Effector memory CD4-positive, alpha-beta T cell (primary cell): ENCODE results near the gene BSPRY.

Experiments used
- DNase-seq, 3 donors: peaks; one replicate each; pipeline ENCODE4 v3.0.0-alpha.2; 2020
- H3K27ac ChIP-seq: 2 replicates; pipeline ENCODE4 v1.7.0; 2013; ENCODE audit warnings: mild to moderate bottlenecking, low read length, moderate library complexity; ENCODE audit not compliant: insufficient read depth, poor library complexity, severe bottlenecking
- H3K27me3 ChIP-seq: replicated peaks from 2 replicates; pipeline ENCODE4 v1.7.0; 2013; ENCODE audit warnings: mild to moderate bottlenecking, low read length; ENCODE audit not compliant: insufficient read depth, control insufficient read depth, poor library complexity, severe bottlenecking
- H3K36me3 ChIP-seq: 2 replicates; pipeline ENCODE4 v1.7.0; 2013; ENCODE audit warnings: mild to moderate bottlenecking, low read length, moderate library complexity; ENCODE audit not compliant: control insufficient read depth, insufficient read depth
- H3K4me1 ChIP-seq: 2 replicates; pipeline ENCODE4 v1.7.0; 2013; ENCODE audit warnings: low read length, mild to moderate bottlenecking; ENCODE audit not compliant: control insufficient read depth, insufficient read depth, poor library complexity, severe bottlenecking
- H3K4me3 ChIP-seq: 2 replicates; pipeline ENCODE4 v1.7.0; 2013; ENCODE audit warnings: low read length, low read depth, mild to moderate bottlenecking; ENCODE audit not compliant: insufficient read depth, poor library complexity, severe bottlenecking
- H3K9me3 ChIP-seq: 2 replicates; pipeline ENCODE4 v1.7.0; 2013; ENCODE audit warnings: mild to moderate bottlenecking, low read length, moderate library complexity; ENCODE audit not compliant: control insufficient read depth

The BSPRY gene

GRCh38 chr9:113389451-113389850, 40.1 kb downstream of the BSPRY start:
- no peak overlapping the region for H3K27ac ChIP-seq
- H3K4me3 ChIP-seq = no peak overlapping the region
- no peaks in the 10 kb centered on the region for H3K4me1 ChIP-seq
- H3K27me3 ChIP-seq = no peaks in the 10 kb centered on the region
- no peak for DNase-seq
- no peaks in the 10 kb centered on the region for H3K9me3 ChIP-seq
- H3K36me3 ChIP-seq = peaks cover 61% of the 10 kb centered on the region

GRCh38 chr9:113390192-113390960, 41.0 kb downstream of the BSPRY start:
- H3K27ac ChIP-seq = no peak overlapping the region
- H3K9me3 ChIP-seq = no peaks in the 10 kb centered on the region
- no peaks in the 10 kb centered on the region for H3K4me1 ChIP-seq
- no peak overlapping the region for H3K4me3 ChIP-seq
- peaks cover 61% of the 10 kb centered on the region for H3K36me3 ChIP-seq
- no peaks in the 10 kb centered on the region for H3K27me3 ChIP-seq
- DNase-seq = no peak

GRCh38 chr9:113391917-113392316, 42.6 kb downstream of the BSPRY start:
- H3K9me3 ChIP-seq = no peaks in the 10 kb centered on the region
- H3K36me3 ChIP-seq = peaks cover 57% of the 10 kb centered on the region
- no peaks in the 10 kb centered on the region for H3K4me1 ChIP-seq
- no peak overlapping the region for H3K27ac ChIP-seq
- H3K27me3 ChIP-seq = no peaks in the 10 kb centered on the region
- H3K4me3 ChIP-seq = no peak overlapping the region
- DNase-seq = no peak

GRCh38 chr9:113393281-113393680, 43.9 kb downstream of the BSPRY start:
- no peaks in the 10 kb centered on the region for H3K4me1 ChIP-seq
- no peak overlapping the region for H3K4me3 ChIP-seq
- no peak overlapping the region for H3K27ac ChIP-seq
- peaks cover 46% of the 10 kb centered on the region for H3K36me3 ChIP-seq
- no peak for DNase-seq
- H3K27me3 ChIP-seq = no peaks in the 10 kb centered on the region
- H3K9me3 ChIP-seq = no peaks in the 10 kb centered on the region

- DNase-seq = no peak
- peaks cover 2% of the 10 kb centered on the region for H3K4me1 ChIP-seq
- no peaks in the 10 kb centered on the region for H3K27me3 ChIP-seq
- no peaks in the 10 kb centered on the region for H3K9me3 ChIP-seq
- peaks cover 26% of the 10 kb centered on the region for H3K36me3 ChIP-seq
- no peak overlapping the region for H3K27ac ChIP-seq
- no peak overlapping the region for H3K4me3 ChIP-seq
These were observed 45.9 kb downstream of the BSPRY start for GRCh38 chr9:113395000-113395861.

- peaks cover 8% of the 10 kb centered on the region for H3K36me3 ChIP-seq
- no peak overlapping the region for H3K27ac ChIP-seq
- no peaks in the 10 kb centered on the region for H3K27me3 ChIP-seq
- no peak for DNase-seq
- peaks cover 8% of the 10 kb centered on the region for H3K4me1 ChIP-seq
- no peaks in the 10 kb centered on the region for H3K9me3 ChIP-seq
- no peak overlapping the region for H3K4me3 ChIP-seq
These were observed 47.9 kb downstream of the BSPRY start for GRCh38 chr9:113397203-113397631.

- Histone ChIP-seq H3K4me3 (no peak overlapping the region), H3K9me3 (no peaks in the 10 kb centered on the region), H3K36me3 (no peaks in the 10 kb centered on the region), H3K4me1 (peaks cover 8% of the 10 kb centered on the region), H3K27ac (no peak overlapping the region), H3K27me3 (no peaks in the 10 kb centered on the region)
- no peak for DNase-seq
These were observed 49.5 kb downstream of the BSPRY start for GRCh38 chr9:113398796-113399195.

- Histone ChIP-seq H3K36me3 (no peaks in the 10 kb centered on the region), H3K9me3 (no peaks in the 10 kb centered on the region), H3K4me3 (no peak overlapping the region), H3K4me1 (peaks cover 8% of the 10 kb centered on the region), H3K27ac (no peak overlapping the region), H3K27me3 (no peaks in the 10 kb centered on the region)
- DNase-seq = no peak
These were observed 50.4 kb downstream of the BSPRY start for GRCh38 chr9:113399646-113400200.

GRCh38 chr9:113401027-113401792, 51.9 kb downstream of the BSPRY start, which contains the start of gene ALAD:
ALAD (minus strand) TSS chr9:113401284; CDS start chr9:113393559, 7,725 bp downstream.
- peak within 1 kb of the TSS; percentile 99 for H3K4me3 ChIP-seq
- DNase-seq = peak; percentile 97 to 99 (median 98)
- H3K36me3 ChIP-seq = no peaks in the 10 kb centered on the region
- no peaks in the 10 kb centered on the region for H3K9me3 ChIP-seq
- peak within 1 kb of the TSS; percentile 64 for H3K27ac ChIP-seq
- H3K4me1 ChIP-seq = peaks cover 8% of the 10 kb centered on the region
- H3K27me3 ChIP-seq = no peaks in the 10 kb centered on the region
